Stimulated activated CD4-positive, alpha-beta T cell treated with anti-CD3 and anti-CD28 coated beads, Interleukin-4, amount 100 ng/mL, for 24 hours (primary cell): Measurements from ENCODE around the gene RBMS3.

Experiments
- DNase-seq: peaks from one replicate; pipeline ENCODE4 v3.0.0-alpha.2; 2020

RBMS3 gene

DNA sequence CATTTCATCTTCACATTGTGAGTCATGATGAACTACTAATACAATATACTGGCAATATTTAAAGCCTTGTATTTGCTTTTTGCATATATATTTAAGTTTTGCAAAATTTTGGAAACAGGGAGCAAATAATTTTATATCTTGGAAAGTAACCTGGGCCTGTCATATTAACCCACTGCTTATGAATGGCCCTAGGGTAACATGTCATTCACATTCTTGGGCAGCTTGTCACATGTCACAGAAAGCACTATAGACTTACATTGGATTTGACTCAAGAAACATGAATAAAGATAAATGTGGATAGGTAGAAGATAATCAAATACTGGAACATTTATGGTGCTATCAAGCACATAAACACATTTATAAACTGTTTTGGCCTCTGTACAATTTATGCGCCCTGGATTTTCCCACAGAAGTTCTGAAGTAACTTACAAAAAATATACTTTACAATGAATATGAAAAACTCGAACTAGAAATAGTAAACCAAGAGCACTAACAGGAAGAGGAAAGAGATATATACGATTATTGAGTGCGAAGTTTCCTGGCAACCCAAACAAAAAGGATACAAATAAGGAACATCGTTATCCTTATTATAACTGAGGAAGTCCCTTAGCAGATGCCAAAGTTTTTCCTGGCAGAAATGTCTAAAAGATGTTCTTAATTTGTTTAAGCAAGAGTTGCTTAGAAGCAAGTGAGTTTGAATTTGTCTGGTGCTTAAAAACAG lies 257.2 kb downstream of the RBMS3 start:
- DNase-seq, result no peak

DNA sequence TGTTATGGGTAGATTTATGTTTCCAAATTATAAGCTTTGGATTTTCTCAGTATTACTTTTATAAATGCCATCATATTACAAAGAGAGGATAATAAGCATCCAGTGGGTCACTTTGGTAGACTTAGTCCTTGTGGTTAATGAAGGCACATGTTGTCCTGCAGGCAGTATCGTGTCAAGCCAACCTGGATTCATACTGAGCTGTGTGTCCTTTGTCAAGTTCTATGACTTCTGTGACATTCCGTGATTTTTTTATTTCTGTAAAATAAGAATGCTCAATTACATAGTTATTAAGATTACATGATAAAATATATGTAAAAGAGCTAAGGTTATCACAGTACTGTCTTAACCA lies 257.7 kb downstream of the RBMS3 start:
- no peak for DNase-seq

DNA sequence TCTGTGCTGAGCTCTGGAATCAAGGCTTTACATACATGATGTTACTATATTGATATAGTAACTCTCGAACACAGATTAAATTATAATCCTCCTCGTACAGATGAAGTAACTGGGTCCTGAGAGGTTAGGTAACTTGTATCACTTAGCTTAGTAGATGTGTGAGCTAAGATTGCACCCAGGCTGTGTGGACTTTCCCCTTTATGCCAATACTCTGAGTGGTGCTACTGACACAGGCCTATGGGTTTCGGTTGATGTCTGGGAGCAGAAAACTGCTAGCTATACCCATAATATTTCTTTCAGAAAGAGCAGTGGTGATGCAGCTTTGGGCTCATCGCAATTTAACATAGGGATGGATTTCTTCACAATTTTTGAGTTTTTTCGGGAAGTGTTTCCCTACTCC lies 259.7 kb downstream of the RBMS3 start:
- no peak for DNase-seq

DNA sequence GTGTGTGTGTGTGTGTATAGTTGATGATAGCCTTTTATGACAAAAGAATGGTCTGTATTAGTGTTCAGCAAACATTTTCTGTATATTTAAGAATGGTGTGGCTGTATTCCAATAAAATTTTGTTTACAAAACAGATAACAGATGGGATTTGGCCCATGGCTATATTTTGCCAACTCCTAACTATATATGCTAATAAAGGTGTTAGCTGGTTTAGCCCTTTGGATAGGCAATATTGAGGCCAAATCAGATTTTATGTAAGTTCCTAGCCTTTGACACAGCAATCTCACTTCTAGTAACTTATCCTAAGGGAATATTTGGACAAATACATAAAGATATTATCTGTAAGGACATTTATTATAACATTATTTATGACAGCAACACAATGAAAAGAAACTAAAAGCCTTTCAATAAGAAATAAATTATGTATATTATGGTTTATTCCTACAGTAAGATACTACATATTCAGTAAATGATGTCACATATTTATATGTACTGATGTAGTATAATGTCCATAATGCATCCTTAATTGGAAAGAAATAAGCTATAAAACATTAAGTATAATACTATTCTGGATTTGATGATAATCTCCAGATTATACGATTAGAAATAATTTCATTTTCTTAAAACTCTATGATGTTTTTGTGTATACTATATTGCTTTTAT lies 264.0 kb downstream of the RBMS3 start:
- no peak for DNase-seq

DNA sequence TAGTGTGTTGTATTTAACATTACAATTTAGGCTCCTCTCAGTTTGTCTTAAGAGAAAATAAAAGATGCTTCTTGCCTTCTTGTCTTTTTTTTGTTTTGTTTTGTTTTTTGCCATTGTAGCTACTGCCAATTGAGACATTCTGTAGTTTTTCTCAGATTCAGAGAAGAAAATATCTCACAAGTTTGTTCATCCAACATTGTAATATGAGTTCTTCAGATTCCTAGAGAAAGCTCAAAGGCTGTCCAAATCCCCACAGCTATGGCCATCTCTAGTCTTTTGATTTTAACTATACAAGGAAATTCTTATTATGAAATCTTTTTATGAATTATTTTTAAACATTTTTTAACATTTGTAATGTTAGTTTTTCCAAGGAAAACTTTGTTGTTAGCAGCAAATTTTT lies 264.7 kb downstream of the RBMS3 start:
- no peak for DNase-seq

DNA sequence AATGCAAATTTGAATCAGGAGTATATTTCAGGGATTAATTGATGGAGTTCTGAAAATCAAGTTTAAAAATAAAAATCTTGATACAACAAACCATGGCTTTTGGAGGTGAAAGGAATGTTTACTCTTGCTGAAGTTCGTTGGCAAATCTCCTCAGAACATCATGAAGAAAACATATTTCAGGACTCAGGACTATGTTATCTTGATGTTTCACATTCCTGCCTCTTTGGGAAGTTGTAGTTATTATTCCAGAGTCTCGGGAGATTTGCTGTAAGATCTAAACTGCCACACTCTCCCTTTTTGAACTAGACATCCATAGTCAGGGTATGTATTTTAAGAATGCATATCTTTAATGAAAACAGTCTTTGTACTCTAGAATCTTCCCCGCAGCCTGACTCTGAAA lies 271.2 kb downstream of the RBMS3 start:
- no peak for DNase-seq

DNA sequence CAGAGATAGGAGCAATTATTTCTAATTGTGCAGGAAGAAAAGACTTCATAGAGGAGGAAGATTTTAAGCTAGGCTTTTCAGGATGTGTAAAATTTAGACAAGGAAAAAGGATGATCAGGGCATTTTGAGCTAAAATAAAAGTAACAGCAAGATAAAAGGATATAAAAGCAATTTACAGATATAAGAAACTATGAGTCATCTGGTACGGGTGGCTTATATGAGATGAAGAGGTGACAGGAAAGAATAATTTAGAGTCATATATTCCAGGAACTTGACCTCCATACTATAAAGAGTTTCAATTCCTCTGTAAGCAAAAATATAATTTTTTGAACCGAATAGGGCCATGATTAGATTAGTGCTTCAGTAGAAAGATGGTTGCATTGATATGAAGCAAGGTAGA lies 273.7 kb downstream of the RBMS3 start:
- DNase-seq, result no peak

DNA sequence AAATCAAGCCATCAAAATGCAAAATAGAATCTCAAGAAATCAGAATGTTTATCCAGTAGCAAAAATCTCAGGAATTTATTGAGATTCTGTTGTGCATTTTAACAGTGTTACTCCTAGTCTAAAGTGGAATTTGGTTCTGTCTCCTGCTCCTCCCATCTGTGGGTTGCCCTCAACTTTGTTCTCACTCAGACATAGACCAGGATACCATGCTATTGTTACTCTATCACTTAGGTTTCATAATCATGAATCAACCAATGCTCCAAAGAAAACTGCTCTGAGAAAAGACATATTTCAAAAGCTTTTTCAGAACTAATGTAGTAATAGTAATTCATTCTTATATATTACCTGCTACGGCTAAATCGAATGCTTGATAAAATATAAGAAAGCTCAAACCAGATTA lies 274.7 kb downstream of the RBMS3 start:
- DNase-seq, result no peak

DNA sequence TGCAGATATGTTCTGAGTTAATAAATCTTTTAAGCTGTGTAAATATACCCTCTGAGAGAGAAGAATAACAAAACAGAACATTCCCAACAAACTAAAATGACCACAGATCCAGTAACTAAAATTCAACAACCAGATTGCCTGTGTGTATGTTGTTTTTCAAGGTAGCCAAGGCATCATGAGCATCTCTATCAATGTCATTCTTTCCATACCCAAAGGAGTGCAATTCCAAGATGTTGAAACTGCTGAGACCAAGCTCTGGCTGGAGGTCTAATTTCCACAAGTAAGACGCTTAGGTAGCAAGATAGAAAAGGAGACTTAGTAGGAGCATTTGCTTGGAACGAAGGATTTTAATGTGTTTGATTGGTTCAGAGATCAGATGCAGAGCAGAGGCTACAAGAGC lies 276.3 kb downstream of the RBMS3 start:
- no peak for DNase-seq

DNA sequence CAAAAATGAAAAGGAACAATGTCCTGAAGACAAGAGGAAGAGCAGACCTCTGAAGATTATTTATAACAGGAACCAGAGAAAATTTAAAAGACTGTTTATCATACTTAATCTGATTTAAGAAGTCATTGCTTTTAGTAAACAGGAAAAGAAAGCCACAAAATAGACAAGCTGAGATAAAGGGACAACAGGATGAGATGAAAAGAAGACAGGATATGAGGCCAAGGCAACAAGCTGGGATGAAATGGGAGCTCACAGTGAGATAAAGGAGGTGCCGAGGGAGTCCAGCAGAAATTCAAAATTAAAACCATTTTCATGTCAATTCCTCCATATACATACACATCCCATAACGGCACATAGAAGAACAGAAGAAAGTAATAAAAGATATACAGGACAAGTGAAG lies 277.0 kb downstream of the RBMS3 start:
- no peak for DNase-seq

DNA sequence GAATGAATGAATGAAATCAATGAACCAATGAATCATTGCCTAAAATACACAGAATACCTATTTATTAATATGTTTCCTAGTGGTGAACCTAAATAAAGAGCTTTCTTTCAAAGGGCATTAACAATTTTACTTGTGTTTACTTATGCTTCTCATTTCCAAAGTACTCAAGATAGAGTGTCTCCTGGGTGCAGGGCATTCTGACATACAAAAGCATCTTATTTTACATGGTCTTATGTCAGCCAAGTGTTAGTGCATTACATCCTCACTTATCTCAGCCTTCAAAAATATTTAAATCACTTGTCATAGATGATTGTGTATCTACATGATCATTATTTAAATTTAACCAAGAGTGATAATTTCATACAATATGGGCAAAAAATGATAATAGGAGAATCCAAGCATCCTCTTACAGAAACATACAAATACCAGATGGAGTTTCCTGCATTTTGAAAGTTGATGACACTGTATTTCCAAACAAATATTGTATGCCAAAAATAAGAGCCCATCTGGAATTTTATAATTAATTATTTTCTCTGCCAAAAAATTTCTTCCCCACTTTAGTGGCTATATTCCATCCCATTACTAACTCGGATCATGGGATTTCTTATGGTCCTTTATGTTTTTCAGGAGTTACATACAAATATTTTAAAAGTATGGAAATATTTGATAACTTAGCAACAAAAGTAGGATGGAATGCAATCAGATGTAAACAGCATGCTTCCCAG lies 279.0 kb downstream of the RBMS3 start:
- DNase-seq, result no peak

DNA sequence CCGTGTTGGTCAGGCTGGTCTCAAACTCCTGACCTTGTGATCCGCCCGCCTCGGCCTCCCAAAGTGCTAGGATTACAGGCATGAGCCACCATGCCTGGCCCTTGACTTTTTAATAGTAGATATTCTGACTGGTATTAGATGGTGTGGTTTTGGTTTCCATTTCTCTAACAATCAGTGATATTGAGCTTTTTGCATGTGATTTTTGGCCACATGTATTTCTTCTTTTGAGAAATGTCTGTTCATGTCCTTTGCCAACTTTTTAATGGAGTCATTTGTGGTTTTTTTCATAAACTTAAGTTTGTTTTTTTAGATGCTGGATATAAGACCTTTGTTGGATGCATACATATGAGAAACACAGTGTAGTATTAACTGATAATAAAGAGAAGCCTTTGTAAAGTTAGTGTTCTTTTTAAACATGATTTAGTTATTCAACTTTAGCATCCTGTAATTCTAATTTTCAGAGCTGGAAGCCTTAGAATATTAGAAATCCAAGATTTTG lies 280.8 kb downstream of the RBMS3 start:
- DNase-seq, result no peak

DNA sequence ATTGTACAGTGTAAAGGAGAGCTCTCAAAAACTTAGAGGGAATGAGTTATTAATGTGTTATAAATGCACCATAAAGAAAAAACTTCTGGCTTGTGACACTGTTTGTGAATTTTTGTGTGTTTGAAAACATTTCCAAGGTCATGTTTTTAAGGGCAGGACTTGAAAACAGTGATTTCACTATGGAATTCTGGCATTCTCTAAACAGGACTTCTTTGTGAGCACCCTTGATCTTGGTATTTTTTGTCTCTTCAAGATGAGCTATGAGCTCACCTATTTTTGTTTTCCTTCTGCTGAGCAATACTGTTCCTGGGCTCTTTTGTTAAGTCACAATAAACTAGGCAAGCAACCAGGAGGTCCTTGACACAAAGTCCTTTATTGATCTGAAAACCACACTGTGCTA lies 284.4 kb downstream of the RBMS3 start:
- no peak for DNase-seq

DNA sequence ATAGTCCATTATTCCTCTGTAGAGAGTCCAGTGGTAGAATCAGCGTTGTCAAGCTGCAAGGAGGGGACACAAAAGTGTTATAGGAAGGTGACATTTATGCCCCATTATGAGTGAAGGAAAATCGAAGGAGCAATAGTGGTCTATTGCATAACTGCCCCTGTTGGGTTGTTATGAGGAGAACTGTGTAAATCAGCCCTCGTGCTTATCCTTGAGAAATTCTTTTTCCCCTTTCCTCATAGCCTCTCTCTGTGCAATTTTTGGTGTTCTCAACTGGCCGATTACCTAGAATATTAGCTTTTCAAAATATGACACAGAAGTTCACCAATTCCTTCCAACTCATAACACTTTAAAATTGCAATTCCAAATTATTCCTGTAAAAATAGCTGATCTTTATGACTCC lies 286.6 kb downstream of the RBMS3 start:
- no peak for DNase-seq

DNA sequence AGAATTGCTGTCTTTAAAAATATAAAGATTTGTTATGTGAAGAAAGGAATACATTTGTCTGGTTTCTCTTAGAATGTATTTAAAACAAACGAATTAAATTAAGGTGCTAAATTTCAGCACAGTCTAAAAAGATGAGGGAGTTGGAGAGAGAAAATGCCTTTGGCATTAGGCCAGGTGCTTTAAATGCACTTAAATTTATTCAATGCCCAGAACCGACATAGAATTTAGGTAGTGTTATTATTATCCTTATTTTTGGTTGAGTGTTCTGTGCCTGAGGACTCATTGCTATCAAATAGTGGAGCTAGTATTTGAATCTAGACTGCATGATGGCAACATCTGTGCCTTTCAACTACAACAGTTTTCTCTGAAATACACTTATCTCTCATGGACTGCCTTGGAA lies 287.5 kb downstream of the RBMS3 start:
- DNase-seq, result no peak

DNA sequence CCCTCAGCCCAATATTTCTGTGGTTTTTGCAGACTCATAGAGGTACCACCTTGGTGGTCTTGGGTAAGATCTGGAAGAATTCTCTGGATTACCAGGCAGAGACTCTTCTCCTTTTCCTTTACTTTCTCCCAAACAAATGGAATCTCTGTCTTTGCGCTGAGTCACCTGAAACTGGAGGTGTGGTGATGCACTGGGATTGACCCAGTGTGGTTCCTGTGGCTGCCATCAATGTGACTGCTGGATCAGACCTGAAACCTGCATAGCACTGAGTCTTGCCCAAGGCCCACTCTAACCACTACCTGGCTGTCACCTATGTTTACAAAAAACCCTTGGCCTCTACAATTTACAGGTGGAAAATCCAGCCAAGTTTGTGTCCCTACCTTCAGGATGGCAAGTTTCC lies 295.3 kb downstream of the RBMS3 start:
- DNase-seq, result no peak

DNA sequence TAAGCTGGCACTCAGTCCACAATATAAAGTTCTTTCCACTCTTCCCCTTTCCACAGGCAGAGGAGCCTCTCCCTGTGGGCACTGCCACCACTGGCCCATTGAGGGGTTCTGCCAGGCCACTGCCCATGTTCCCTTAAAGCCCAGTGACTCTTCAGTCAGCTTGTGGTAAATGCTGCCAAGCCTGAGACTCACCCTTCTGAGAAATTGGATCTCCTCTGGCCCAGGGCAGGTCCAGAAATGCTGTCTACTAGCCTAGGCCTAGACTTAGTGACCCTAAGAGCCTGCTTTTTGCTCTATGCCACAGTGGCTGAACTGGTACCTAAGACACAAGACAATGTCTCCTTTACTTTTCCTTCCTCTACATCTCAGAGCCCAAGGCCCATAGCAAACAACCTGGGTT lies 295.8 kb downstream of the RBMS3 start:
- no peak for DNase-seq

DNA sequence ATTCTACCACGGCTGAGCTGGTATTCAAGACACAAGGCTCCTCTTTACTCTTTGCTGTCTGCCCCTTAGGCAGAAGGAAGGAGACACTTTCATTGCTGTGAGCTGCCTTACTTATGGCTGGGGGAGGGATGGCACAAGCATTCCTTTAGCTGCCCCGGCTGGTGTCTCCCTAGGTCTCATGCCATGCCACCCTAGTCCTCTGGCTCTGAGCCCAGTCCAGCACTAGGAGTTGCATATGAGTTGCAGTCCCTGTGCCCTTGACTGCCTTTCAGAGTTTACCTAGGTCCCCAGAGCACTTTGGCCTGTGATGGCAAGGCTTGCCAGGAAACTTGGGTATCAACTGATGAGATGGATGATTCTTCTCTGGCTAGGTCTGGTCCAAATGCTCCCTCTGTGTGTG lies 296.4 kb downstream of the RBMS3 start:
- no peak for DNase-seq

DNA sequence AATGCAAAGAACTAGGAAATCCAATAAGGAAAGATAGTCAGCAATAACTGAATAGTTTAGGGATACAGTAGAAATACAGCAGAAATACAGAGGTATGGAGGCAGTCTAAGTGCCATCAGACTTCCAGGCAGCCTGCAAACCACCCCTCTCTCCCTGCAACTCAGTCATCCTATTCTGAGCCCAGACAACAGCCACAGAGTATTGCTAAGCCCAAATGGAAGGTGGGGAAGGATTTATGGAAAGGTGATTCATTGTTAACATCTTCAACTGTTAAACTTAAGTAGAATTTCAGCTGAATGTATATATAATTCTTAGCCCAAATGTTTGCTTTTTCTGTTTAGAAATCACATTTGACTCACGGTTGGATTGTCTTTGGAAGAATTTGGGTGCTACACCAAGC lies 300.4 kb downstream of the RBMS3 start:
- DNase-seq, result no peak

DNA sequence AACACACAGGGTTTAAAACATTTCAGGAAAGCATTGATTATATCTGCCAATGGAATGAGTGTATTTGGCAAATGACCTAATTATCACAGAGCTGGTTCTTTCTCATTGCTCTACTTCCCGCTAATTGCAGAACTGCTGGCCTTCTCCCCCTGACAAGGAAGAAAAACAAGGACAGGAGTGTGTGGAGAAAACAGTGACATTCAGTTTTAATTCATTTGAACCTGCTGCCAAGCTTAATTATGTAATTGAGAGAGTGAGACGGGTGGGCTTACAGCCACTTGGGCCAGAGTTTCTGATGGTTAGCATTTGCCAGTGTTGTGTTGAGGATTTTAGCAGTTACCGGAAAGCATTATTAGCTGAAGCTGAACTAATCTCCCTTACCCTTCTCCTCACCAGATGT lies 301.4 kb downstream of the RBMS3 start:
- DNase-seq, result no peak

DNA sequence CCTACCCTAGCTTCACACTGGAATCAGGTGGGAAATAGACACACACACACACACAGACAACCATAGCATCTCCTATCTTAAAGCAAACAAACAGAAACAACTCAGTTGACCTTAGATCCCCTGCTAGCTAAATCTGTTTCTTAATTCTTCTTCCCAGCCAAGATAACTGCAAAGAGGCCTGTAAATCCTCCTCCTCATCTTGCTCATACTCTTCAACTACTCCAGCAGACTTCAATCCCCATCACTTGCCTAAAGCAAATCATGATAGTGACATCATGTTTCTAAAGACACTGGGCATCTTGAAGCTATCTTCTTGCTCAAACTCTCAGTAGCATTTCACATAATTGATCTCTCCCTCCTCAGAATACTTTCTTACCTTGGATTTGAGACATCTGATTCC lies 303.0 kb downstream of the RBMS3 start:
- DNase-seq, result no peak

DNA sequence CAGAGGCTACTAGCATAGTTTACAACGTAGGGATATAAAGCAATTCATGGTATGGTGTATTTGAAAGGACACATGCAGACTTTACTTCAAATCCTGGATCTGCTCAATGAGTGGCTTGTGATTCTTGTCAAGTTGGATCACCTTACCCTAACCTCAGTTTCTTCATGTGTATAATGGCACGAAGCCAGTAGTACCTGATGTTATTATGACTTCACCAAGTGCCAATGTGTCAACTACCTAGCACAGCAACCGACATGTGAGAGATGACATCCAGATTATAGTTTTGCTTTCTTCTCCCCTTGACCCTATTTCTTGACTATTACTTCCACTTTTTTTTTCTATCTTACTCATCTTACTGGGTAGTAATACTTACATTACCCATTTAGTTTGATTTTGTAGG lies 304.5 kb downstream of the RBMS3 start:
- DNase-seq, result no peak

DNA sequence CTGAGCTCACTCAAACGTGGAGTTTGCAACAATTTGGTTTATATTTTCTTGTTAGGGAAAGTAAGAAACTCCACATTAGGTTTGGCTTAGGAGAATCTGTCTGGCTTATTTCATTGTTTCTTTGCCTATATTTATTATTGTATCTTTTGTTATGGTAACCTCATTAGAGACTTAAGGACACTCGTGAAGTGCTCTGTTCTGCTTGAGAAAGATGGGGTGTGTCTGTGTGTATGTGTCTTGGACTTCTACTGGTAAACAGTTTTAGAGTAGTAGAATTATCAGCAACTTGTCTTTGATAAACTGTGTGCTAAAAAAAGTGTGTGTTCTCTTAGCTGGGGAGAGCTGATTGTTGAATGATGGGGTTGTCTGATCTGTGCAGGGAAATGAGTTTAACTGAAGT lies 306.5 kb downstream of the RBMS3 start:
- no peak for DNase-seq

DNA sequence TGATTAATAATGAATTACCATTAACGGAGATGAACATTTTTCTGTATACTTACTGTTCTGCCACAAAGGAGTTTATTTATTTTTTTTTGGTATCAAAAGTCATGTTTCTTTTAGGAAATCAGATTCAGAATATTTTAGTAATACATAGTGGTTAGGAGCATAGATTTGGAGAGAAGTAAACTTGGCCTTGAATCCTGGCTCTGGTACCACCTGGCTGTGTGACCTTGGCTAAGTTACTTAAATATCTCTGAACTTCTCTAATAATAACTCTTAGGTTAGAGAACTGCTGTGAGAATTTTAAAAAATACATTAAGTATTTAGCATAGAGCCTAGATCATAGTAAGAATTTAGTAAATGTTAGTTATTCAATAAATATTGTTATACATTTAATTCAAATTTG lies 309.1 kb downstream of the RBMS3 start:
- no peak for DNase-seq
